Measurements from ENCODE around the gene RASSF4.

The RASSF4 gene

GRCh38 chr10:44949127-44949802, 10.3 kb upstream of the RASSF4 start:
- peak; percentile 23 for TF ChIP-seq CTCF (conservative IDR thresholded peaks at IDR 0.05; ENCODE audit: low read depth, low read length)
- DNase-seq (ENCODE audit: low read depth) = no peak

GRCh38 chr10:44949915-44950314, 9.7 kb upstream of the RASSF4 start:
- no peak for DNase-seq (ENCODE audit: low read depth)
- TF ChIP-seq CTCF (conservative IDR thresholded peaks at IDR 0.05; ENCODE audit: low read depth, low read length) = no peak
- H3K4me3 ChIP-seq (ENCODE audit: low read length) = no peak overlapping the region

More at GRCh38 chr10:44949127-44949802, 10.3 kb upstream of the RASSF4 start:
- H3K4me3 ChIP-seq (ENCODE audit: low read length) = no peak overlapping the region

- DNase-seq (ENCODE audit: low read depth) = no peak
- no peak overlapping the region for H3K4me3 ChIP-seq (ENCODE audit: low read length)
- TF ChIP-seq CTCF (conservative IDR thresholded peaks at IDR 0.05; ENCODE audit: low read depth, low read length) = no peak
Observed at GRCh38 chr10:44950326-44951225, 9.0 kb upstream of the RASSF4 start.

- DNase-seq (ENCODE audit: low read depth) = no peak
- no peak for TF ChIP-seq CTCF (conservative IDR thresholded peaks at IDR 0.05; ENCODE audit: low read depth, low read length)
- H3K4me3 ChIP-seq (ENCODE audit: low read length) = no peak overlapping the region
Observed at GRCh38 chr10:44951576-44952226, 7.9 kb upstream of the RASSF4 start.

- no peak for DNase-seq (ENCODE audit: low read depth)
- TF ChIP-seq CTCF (conservative IDR thresholded peaks at IDR 0.05; ENCODE audit: low read depth, low read length) = no peak
Observed at GRCh38 chr10:44952779-44953231, 6.8 kb upstream of the RASSF4 start.

GRCh38 chr10:44954042-44954441, 5.6 kb upstream of the RASSF4 start:
- DNase-seq (ENCODE audit: low read depth) = no peak
- no peak for TF ChIP-seq CTCF (conservative IDR thresholded peaks at IDR 0.05; ENCODE audit: low read depth, low read length)
- no peak overlapping the region for H3K4me3 ChIP-seq (ENCODE audit: low read length)

More at GRCh38 chr10:44952779-44953231, 6.8 kb upstream of the RASSF4 start:
- H3K4me3 ChIP-seq (ENCODE audit: low read length) = no peak overlapping the region
